ENCODE measurements around the gene DIAPH1.

DNA sequence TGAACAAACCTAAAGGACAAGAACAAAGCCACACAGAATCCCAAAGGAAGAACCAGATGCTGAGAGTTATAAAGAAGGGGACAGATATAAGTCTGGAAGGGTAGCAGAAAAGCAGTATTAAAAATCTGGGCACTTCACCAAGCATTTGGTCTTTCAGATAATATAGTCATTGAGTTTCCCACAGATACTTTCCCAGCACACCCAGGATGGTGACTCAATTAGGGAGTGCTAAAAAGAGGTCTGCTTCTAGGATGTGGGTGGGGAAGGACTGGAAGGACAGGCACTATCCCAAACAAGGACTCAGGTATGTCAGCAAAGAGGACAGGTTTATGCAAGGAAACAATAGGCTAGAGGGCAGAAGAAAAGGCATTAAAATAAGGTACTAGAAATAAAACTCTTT, 59.3 kb downstream of the DIAPH1 start:
- TF ChIP-seq POLR2A (IDR thresholded peaks at IDR 0.05; ENCODE audit: borderline replicate concordance, extremely low read depth, insufficient read depth, insufficient read length): no peak
- TF ChIP-seq, protein P1, sequence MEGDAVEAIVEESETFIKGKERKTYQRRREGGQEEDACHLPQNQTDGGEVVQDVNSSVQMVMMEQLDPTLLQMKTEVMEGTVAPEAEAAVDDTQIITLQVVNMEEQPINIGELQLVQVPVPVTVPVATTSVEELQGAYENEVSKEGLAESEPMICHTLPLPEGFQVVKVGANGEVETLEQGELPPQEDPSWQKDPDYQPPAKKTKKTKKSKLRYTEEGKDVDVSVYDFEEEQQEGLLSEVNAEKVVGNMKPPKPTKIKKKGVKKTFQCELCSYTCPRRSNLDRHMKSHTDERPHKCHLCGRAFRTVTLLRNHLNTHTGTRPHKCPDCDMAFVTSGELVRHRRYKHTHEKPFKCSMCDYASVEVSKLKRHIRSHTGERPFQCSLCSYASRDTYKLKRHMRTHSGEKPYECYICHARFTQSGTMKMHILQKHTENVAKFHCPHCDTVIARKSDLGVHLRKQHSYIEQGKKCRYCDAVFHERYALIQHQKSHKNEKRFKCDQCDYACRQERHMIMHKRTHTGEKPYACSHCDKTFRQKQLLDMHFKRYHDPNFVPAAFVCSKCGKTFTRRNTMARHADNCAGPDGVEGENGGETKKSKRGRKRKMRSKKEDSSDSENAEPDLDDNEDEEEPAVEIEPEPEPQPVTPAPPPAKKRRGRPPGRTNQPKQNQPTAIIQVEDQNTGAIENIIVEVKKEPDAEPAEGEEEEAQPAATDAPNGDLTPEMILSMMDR (IDR thresholded peaks at IDR 0.05 in 2 of 3, conservative IDR thresholded peaks at IDR 0.05 in 1 of 3; ENCODE audit: borderline replicate concordance in 1 of 3, insufficient read depth in 1 of 3, low read depth in 2 of 3, low read length in 2 of 3): no peak
- TF ChIP-seq, protein P2, sequence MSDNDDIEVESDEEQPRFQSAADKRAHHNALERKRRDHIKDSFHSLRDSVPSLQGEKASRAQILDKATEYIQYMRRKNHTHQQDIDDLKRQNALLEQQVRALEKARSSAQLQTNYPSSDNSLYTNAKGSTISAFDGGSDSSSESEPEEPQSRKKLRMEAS (IDR thresholded peaks at IDR 0.05): no peak
- TF ChIP-seq YY1 (IDR thresholded peaks at IDR 0.05; ENCODE audit: extremely low read depth, insufficient replicate concordance, low read depth, low read length): no peak
- no peak for TF ChIP-seq POLR2AphosphoS5 (IDR thresholded peaks at IDR 0.05; ENCODE audit: low read depth, low read length)
- no peak for TF ChIP-seq EZH2 (IDR thresholded peaks at IDR 0.05)
- no peak for TF ChIP-seq EGR1 (IDR thresholded peaks at IDR 0.05; ENCODE audit: low read depth)
- no peak for TF ChIP-seq FOSL1 (IDR thresholded peaks at IDR 0.05; ENCODE audit: low read depth)
- TF ChIP-seq, protein P3, sequence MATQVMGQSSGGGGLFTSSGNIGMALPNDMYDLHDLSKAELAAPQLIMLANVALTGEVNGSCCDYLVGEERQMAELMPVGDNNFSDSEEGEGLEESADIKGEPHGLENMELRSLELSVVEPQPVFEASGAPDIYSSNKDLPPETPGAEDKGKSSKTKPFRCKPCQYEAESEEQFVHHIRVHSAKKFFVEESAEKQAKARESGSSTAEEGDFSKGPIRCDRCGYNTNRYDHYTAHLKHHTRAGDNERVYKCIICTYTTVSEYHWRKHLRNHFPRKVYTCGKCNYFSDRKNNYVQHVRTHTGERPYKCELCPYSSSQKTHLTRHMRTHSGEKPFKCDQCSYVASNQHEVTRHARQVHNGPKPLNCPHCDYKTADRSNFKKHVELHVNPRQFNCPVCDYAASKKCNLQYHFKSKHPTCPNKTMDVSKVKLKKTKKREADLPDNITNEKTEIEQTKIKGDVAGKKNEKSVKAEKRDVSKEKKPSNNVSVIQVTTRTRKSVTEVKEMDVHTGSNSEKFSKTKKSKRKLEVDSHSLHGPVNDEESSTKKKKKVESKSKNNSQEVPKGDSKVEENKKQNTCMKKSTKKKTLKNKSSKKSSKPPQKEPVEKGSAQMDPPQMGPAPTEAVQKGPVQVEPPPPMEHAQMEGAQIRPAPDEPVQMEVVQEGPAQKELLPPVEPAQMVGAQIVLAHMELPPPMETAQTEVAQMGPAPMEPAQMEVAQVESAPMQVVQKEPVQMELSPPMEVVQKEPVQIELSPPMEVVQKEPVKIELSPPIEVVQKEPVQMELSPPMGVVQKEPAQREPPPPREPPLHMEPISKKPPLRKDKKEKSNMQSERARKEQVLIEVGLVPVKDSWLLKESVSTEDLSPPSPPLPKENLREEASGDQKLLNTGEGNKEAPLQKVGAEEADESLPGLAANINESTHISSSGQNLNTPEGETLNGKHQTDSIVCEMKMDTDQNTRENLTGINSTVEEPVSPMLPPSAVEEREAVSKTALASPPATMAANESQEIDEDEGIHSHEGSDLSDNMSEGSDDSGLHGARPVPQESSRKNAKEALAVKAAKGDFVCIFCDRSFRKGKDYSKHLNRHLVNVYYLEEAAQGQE (IDR thresholded peaks at IDR 0.05; ENCODE audit: low read depth): no peak
- TF ChIP-seq SIN3A (IDR thresholded peaks at IDR 0.05; ENCODE audit: low read depth): no peak
- no peak for TF ChIP-seq RAD21 (IDR thresholded peaks at IDR 0.05; ENCODE audit: low read depth)
- no peak for TF ChIP-seq SP1 (IDR thresholded peaks at IDR 0.05; ENCODE audit: low read depth)

All from HCT116 (cell line).